ENCODE results near the gene CD47.

- TF ChIP-seq CTCF (conservative IDR thresholded peaks at IDR 0.05; ENCODE audit: low read depth, low read length): no peak
- no peak for TF ChIP-seq EZH2 (IDR thresholded peaks at IDR 0.05; ENCODE audit: borderline replicate concordance, low read depth, low read length, poor library complexity, severe bottlenecking)
These were observed 4.2 kb downstream of the CD47 start for GRCh38 chr3:108086653-108087052.

Measured in A673 (cell line).